MV-4-11 (cell line): ENCODE data around the gene INPP5D.
"Not testable (repeated sequence)": the region's sequence is repeated elsewhere in the genome, so short reads cannot be mapped to it uniquely, and the experiment has no call there.

Experiments
- DNase-seq: peaks from one replicate; lab custom pipeline; 2025; lab: John Stamatoyannopoulos, UW

Gene INPP5D

GRCh38 chr2:233059797-233060500 lies at the start of gene INPP5D:
Gene INPP5D (plus strand): TSS chr2:233060342. CDS start chr2:233060479, 137 bp downstream.
- DNase-seq: peak; percentile 95

- no peak for DNase-seq
These were observed 49.4 kb upstream of the INPP5D start for GRCh38 chr2:233010569-233011267.

- no peak for DNase-seq
These were observed 48.9 kb upstream of the INPP5D start for GRCh38 chr2:233011268-233011650.

- DNase-seq: no peak
These were observed 48.4 kb upstream of the INPP5D start for GRCh38 chr2:233011702-233012131.

GRCh38 chr2:233012301-233012971 lies 47.7 kb upstream of the INPP5D start:
- no peak for DNase-seq

- no peak for DNase-seq
These were observed 47.1 kb upstream of the INPP5D start, which contains the start of gene NGEF for GRCh38 chr2:233013027-233013461. Gene NGEF (minus strand): TSS chr2:233013256. CDS start chr2:232974890, 38,366 bp downstream.

- DNase-seq: no peak
These were observed 46.5 kb upstream of the INPP5D start for GRCh38 chr2:233013650-233014049.

- no peak for DNase-seq
These were observed 45.0 kb upstream of the INPP5D start for GRCh38 chr2:233015019-233015645.

- no peak for DNase-seq
These were observed 42.2 kb upstream of the INPP5D start for GRCh38 chr2:233017947-233018346.

GRCh38 chr2:233019610-233020009 lies 40.5 kb upstream of the INPP5D start:
- DNase-seq: not testable (repeated sequence)

GRCh38 chr2:233020454-233020853 lies 39.7 kb upstream of the INPP5D start:
- no peak for DNase-seq

- no peak for DNase-seq
These were observed 38.4 kb upstream of the INPP5D start for GRCh38 chr2:233021771-233022170.

GRCh38 chr2:233022561-233022960 lies 37.6 kb upstream of the INPP5D start:
- no peak for DNase-seq

GRCh38 chr2:233023007-233023760 lies 37.0 kb upstream of the INPP5D start:
- no peak for DNase-seq

GRCh38 chr2:233023761-233024410 lies 36.3 kb upstream of the INPP5D start:
- DNase-seq: no peak

GRCh38 chr2:233025706-233026105 lies 34.4 kb upstream of the INPP5D start:
- DNase-seq: no peak

- DNase-seq: no peak
These were observed 33.8 kb upstream of the INPP5D start for GRCh38 chr2:233026198-233026813.

GRCh38 chr2:233029321-233029720 lies 30.8 kb upstream of the INPP5D start:
- DNase-seq: no peak

- DNase-seq: no peak
These were observed 28.3 kb upstream of the INPP5D start for GRCh38 chr2:233031556-233032500.
